Activated naive CD4-positive, alpha-beta T cell treated with anti-CD3 and anti-CD28 coated beads, Interleukin-2, amount 50 U/mL, for 16 hours (primary cell): ENCODE measurements around the gene TNK1.
"Not testable (repeated sequence)": the region's sequence is repeated elsewhere in the genome, so short reads cannot be mapped to it uniquely, and the experiment has no call there.

Experiments used
- DNase-seq: peaks from one replicate; pipeline ENCODE4 v3.0.0-alpha.2; 2020

TNK1 gene

GRCh38 chr17:7355573-7355972 is 25.3 kb upstream of the TNK1 start:
- DNase-seq: no peak

- DNase-seq: peak; percentile 84
Observed at GRCh38 chr17:7356072-7356549, 24.8 kb upstream of the TNK1 start.

GRCh38 chr17:7356756-7357155 is 24.1 kb upstream of the TNK1 start:
- no peak for DNase-seq

- DNase-seq: no peak
Observed at GRCh38 chr17:7357381-7357780, 23.5 kb upstream of the TNK1 start.

GRCh38 chr17:7361906-7362305 is 19.0 kb upstream of the TNK1 start:
- DNase-seq: no peak

GRCh38 chr17:7363311-7363710 is 17.6 kb upstream of the TNK1 start:
- no peak for DNase-seq

- not testable (repeated sequence) for DNase-seq
Observed at GRCh38 chr17:7365963-7366362, 14.9 kb upstream of the TNK1 start.

GRCh38 chr17:7367083-7367482 is 13.8 kb upstream of the TNK1 start:
- no peak for DNase-seq

GRCh38 chr17:7367918-7368598 is 12.8 kb upstream of the TNK1 start:
- DNase-seq: no peak

GRCh38 chr17:7368599-7368994 is 12.3 kb upstream of the TNK1 start:
- DNase-seq: not testable (repeated sequence)

- no peak for DNase-seq
Observed at GRCh38 chr17:7369825-7370224, 11.1 kb upstream of the TNK1 start.

GRCh38 chr17:7370853-7371252 is 10.0 kb upstream of the TNK1 start:
- no peak for DNase-seq

GRCh38 chr17:7374353-7374752 is 6.5 kb upstream of the TNK1 start:
- no peak for DNase-seq

GRCh38 chr17:7379134-7379533 is 1.8 kb upstream of the TNK1 start:
- no peak for DNase-seq

- DNase-seq: no peak
Observed at GRCh38 chr17:7380321-7380720, 568 bp upstream of the TNK1 start.

GRCh38 chr17:7382901-7383300 is 2.0 kb downstream of the TNK1 start:
- DNase-seq: no peak

GRCh38 chr17:7383371-7383741 is 2.5 kb downstream of the TNK1 start:
- DNase-seq: no peak

GRCh38 chr17:7383742-7384488 is 3.0 kb downstream of the TNK1 start:
- DNase-seq: peak; percentile 82

GRCh38 chr17:7384489-7385081 is 3.7 kb downstream of the TNK1 start:
- no peak for DNase-seq

GRCh38 chr17:7388856-7389255 is 8.0 kb downstream of the TNK1 start:
- no peak for DNase-seq

GRCh38 chr17:7389924-7390910 is 9.3 kb downstream of the TNK1 start:
- DNase-seq: no peak

GRCh38 chr17:7391307-7391706 is 10.4 kb downstream of the TNK1 start:
- no peak for DNase-seq
